HG02885 (cell line): ENCODE results near the gene CCDC85C.
"Not testable (repeated sequence)": the region's sequence is repeated elsewhere in the genome, so short reads cannot be mapped to it uniquely, and the experiment has no call there.

Source experiments
- ATAC-seq: cut with Tn5 transposase; IDR thresholded peaks from one replicate; pipeline ENCODE4 v1.9.1; 2021; ENCODE audit warnings: mild to moderate bottlenecking; ENCODE audit not compliant: unreplicated experiment, poor library complexity

CCDC85C gene

DNA sequence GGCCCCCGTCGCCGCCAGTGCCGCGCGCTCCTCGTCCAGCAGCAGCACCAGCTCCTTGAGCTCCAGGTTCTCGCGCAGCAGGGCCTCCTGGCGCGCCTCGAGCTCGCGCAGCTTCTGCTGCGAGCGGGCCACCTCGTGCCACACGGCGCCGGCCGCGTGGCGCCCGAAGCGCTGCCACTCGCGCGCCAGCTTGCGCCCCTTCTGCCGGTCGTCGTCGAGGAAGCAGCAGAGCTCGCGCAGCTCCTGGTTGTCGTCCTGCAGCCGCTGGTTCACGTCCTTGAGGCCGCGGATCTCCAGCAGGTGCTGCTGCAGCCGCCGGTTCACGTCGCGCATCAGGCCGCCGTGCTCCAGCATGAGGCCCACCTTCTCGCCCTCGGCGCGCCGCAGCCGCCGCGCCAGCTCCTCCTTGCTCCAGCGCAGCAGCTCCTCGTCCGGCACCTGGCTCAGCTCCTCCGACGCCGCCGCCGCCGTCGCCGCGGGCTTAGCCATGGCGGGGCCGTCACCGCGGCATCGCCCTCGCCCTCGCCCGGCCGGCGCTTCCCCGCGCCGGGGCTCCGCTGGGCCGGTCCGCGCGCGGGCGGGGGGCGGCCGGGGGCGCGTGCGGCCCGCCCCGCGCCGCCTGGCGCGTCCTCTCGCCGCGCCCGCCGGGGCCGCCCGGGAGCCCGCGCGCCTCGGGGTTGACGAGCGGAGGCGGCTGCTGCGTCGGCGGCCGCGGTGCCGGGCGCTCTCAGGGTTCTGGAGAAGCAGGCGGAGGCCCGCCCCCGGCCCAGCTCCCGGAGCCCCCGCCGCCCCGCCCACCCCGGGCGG lies at the start of gene CCDC85C:
TSS of gene CCDC85C (minus strand) at position 737 of the 807 bp plus-strand sequence. CDS start at position 489, 248 bp downstream.
- peak; percentile 4 for ATAC-seq

DNA sequence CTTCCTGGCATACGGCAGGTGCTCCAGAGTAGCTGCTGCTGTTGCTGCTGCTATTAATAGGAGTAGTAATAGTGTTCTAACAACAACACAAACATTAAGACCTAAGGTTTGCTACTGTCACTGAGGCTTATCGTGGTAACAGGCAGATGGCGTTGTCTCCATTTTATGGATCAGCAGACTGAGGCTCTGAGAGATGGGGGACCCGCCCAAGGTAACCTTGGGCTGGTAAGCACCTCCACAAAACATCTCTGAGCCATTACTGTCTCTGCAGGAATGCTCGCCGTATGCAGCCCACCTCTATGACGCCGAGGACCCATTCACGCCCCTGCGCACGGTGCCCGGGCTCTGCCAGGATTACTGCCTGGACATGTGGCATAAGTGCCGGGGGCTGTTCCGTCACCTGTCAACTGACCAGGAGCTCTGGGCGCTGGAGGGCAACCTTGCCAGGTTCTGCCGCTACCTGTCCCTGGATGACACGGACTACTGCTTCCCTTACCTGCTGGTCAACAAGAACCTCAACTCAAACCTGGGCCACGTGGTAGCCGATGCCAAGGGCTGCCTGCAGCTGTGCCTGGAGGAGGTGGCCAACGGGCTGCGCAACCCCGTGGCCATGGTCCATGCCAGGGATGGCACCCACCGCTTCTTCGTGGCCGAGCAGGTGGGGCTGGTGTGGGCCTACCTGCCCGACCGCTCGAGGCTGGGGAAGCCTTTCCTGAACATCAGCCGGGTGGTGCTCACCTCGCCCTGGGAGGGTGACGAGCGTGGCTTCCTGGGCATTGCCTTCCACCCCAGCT lies 48.1 kb upstream of the CCDC85C start:
- ATAC-seq = no peak

DNA sequence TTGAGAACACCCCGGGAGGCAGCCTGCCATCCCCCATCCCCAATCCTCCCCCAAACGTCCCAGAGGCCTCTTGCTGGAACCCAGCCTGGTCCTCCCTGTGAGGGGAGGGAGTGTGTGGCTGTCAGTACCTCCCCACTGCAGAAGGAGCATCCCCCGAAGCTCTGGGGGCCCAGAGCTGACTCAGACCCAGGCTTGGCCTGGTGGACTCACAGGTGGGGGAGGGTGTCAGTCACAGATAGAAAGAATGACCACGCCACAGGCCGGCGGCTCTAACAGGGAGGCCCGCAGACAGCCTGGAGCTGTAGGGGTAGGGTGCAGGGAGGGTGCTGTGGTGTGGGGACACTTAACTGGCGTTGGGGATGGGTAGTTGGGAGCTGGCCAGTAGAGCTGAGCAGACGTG lies 46.2 kb upstream of the CCDC85C start:
- ATAC-seq = no peak

DNA sequence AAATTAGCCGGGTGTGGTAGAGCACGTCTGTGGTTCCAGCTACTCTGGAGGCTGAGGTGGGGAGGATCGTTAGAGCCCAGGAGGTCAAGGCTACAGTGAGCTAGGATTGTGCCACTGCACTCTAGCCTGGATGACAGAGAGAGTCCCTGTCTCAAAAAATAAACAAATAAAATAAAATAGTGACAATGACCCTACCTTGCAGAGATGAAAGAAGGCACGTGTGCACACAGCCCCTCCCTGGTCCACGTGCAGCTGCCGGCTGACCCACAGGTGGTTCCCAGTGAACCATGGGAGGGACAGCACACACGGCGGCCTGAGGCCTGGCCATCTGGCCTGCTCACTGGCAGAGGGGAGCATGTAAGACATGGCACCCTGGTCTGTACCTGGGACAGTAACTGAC lies 45.6 kb upstream of the CCDC85C start:
- no peak for ATAC-seq

DNA sequence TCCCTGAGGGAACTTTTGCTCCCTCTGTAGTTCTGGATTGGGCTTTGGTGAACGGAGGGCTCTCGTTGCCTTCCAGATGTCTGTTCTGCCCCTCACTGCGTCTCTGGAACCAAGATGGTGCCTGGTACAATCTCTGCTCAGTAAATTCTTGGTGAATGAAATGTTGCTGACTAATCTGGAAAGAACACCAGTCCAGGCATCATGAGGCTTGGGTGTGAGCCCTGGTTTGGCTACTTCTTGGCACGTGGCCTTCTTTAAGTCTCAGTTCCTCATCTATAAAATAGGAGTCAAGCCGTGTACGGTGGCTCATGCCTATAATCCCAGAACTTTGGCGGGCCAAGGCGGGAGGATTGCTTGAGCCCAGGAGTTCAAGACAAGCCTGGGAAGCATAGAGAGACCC lies 45.2 kb upstream of the CCDC85C start:
- ATAC-seq = no peak

DNA sequence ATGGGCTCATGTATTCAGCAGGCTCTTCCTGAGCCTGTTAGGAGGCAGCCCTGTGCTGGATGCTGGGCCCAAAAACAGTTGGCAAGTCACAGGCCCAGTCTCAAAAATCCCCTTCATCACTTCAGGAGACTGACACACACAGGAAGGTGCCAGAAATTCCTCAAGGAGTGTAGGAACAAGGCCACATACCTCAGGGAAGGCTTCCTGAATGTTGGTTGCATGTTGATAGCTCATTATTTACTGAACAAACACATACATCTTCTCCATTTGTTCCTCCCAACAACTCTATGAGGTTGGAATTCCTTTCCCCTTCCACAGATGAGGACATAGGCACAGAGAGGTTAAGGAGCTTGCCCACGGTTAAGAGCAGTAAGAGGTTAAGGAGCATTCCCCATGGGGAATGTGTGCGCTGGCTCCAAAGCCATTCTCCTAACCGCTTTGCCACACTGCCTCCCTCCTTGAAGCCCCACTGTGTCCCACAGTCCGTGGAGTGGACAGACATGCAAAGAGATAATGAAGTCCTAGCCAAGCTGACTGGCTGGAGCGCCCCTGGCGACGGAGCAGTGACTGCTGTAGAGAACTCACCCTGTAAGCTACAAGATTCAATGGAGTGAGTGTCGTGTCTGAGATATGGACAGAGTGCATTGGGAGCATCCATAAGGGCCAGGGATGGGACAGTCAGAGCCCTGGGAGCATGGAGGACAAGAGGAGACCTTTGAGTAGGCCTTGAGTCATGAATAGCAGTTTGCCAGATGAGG lies 44.2 kb upstream of the CCDC85C start:
- ATAC-seq = no peak

DNA sequence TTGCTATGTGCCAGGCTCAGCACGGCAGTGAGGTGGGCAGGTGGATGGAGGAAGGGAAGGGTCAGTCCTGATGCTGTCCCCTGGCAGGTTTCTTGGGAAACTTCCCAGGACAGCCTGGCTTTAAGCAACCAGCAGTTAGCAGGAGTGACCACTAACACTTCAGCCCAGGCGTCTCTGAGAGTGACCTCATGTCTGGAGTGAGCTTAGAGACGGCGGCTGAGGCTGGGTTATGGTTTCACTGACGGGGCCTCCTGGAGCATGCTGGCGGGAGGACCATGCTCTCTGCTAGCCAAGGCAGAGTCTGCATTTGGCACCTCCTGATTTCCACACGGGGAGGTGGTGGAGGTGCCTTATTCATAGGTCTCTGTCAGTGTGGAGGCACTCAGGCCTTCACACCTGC lies 43.4 kb upstream of the CCDC85C start:
- ATAC-seq = no peak

DNA sequence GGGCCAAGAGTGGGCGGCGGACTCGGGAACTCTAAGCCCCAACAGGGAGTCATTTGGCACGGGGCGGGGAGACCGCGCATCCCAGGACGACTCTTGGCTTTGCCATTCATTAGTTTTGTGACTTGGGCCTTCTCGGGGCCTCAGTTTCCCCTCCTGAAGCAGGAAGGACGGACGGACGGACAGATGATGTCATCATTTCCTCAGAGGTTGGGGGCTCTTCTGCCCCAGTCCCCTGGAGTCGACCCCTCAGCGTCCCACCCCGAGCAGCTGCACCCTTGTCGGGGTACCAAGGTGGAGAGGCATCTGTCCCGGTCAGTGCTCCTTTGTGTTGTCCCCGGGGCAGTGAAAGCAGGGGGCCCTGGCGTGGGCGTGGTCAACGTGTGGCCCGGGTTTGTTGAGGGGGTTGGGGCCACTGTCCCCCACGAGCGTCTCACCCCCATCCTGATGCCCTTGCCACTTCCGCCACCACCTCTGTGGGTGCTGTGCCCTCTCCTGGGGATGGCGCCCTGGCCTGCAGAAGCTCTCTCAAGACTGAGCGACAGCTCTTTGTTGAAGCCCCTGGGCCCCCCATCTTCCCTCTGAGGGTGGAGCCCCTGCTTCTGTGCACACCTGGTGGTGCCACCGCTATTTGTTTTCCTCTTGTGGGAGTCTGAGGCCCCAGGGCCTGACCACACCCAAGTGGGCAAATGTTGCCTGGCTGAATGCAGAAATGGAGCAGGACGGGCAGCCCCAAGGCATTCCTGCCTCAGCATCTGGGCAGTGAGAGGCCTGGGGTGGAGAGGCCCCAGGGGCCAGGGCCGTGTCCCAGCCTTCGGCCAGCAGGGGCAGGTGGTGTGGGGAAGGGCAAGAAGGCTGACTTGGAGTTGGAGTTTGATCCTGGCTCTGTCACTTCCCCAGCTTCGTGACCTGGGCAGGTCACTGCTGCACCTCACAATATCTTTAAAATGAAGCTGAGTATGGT lies 41.8 kb upstream of the CCDC85C start:
- ATAC-seq = no peak

DNA sequence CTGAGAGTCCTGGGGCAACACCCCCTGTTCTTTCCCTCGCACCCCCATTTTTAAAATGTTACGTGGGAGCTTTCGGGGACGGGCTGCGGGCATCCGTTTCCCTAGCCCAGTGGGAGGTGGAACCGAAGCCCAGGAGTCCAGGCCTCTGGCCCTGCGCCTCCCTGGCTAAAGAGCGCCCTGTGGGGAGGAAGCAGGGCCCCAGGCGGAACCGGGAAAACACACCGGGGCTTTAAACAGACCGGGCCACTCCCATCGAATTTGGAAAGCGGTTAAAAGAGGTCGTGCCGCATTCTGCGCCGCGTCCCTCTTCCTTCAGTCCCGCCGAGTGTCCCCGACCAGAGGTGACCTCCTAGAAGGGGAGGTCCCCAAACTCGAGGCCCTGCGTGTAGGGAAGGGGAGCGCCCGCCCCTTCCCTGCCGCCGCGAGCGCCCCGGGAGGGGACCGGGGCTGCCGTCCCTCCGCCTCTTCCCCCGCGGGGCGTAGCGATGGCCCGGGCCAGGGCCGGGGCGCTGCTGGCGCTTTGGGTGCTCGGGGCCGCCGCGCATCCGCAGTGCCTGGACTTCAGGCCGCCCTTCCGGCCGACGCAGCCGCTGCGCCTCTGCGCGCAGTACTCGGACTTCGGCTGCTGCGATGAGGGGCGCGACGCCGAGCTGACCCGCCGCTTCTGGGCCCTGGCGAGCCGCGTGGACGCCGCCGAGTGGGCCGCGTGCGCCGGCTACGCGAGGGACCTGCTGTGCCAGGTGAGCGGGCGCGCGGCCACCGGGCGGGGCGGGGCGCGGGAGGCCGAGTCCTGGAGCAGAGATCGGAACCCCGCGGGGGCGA lies 40.9 kb upstream of the CCDC85C start, which contains the start of gene HHIPL1:
TSS of gene HHIPL1 (plus strand) at position 407 of the 822 bp plus-strand sequence. CDS start at position 486, 79 bp downstream.
- ATAC-seq = no peak

DNA sequence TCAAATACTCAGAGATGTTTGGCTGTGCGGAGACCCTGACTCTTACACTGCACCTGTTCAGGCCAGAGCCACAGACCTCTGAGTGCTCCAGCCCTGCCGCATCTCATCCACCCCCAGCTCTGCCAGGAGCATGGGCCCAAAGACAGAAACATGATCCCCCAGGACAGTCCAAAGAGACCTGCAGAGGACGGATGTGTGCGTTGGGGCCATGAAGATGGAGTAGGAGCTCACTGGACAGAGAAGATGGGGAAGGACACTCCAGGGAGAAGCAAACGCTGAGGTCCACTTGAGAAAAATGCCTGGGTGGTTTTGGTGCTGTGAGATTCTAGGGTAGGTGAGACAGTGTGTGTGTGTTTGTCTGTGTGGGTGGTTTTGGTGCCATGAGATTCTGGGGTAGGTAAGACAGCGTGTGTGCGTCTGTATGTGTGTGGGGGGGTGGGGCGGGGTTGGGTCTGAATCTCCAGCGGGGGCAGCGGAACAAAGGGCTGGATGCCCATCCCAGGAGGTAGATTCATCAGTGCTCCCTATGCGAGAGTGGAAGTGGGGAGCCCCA lies 40.1 kb upstream of the CCDC85C start:
- ATAC-seq = no peak

DNA sequence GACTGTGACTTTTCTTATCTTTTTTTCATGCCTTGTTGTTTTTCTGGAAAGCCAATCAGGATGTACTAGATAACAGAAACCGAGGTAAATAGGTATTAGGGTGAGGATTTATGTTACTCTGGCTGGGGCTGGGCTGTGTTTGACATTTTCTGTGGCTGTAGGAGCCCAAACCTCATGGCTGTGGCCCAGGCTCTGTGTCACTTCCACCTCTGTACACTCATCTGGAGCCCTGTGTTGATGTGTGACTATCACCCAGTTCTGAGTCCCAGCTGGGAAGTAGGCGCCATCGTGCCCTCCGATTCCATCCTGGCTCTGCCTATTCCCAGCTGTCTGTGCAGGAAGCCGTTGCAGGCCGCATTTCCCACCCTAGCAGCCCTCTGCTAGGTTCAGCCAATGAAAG lies 39.3 kb upstream of the CCDC85C start:
- ATAC-seq = no peak

DNA sequence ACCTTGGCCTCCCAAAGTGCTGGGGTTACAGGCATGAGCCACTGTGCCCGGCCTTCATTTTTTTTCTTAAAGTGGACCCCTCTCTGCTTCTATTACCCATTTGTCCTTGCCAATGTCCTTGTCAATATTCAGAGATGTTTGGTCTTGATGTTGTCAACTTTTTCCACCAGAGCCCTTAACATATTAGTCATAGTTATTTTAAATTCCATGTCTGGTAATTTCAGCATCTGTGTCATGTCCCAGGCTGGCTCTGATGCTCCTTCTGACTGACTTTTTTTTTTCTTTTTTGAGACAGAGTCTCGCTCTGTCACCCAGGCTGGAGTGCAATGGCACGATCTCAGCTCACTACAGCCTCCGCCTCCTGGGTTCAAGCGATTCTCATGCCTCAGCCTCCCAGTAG lies 38.8 kb upstream of the CCDC85C start:
- ATAC-seq = not testable (repeated sequence)

DNA sequence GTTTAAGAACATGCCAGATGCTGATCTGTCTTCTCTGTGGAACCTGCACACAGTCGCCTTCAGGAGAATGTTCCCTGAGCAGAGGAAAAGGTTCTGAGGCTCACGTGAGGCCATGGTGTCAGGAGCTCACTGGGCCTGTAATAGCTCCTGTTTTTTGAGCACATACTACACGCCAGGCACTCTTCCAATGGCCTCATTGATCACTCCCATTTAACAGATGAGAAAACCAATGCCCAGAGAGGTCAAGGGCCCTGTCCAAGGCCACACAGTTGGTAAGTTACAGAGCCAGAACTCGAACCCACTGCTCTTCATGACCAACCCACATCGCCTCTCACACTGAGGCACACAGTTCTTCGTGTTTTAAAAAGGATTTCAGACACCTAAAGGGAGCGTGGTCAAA lies 33.6 kb upstream of the CCDC85C start:
- no peak for ATAC-seq

DNA sequence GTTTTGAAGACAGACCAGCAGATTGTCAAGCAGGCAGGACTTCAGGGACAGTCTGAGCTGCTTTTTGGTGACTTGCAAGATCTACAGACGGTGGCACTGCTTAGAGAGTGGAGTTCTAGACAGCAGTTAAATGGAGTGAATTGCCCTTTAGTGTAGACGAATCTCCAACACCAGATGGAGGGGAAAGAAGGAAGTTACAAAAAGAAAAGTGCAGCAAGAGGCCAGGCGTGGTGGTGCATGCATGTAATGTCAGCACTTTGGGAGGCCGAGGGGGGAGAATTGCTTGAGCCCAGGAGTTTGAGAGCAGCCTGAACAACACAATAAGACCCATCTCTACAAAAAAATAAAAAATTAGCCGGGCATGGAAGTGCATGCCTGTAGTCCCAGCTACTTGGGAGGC lies 32.5 kb upstream of the CCDC85C start:
- no peak for ATAC-seq

DNA sequence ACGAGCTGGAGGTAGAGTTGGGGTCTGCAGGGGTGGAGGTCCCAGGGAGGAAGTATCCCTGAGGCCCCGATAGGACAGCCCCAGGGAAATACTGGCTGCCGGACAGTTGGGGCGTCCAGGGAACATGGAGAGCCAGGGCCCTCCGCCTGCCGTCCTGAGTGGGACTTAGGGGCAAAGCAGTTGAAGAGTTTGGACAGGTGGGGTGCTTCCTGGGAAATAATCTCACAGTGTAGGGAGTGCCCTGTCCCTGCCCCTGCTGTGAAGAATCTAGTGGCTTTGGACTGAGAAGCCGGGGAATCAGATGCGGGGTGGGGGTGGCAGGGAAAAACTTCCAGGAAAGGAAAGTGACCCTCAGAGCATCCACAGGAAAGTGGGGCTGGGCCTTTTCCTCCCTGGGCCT lies 31.1 kb upstream of the CCDC85C start:
- no peak for ATAC-seq

DNA sequence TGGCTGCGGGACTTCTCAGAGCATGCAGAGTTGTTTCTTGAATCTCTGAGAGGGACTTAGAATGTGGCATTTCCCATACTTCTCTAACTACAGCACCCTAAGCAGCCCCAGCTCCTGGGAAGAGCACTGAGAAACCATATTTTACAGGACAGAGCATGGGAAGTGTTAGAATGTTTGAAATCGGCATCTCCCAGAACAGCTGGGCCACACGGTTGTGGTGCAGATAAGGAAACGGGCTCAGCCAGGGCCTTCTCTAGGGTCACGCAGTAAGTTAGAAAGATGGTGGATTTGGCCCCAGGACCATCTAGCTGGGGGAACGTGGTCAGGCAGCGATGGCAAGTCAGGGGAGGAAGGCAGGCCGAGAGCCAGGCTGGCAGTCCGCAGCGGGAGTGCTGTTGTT lies 30.4 kb upstream of the CCDC85C start:
- ATAC-seq = no peak

DNA sequence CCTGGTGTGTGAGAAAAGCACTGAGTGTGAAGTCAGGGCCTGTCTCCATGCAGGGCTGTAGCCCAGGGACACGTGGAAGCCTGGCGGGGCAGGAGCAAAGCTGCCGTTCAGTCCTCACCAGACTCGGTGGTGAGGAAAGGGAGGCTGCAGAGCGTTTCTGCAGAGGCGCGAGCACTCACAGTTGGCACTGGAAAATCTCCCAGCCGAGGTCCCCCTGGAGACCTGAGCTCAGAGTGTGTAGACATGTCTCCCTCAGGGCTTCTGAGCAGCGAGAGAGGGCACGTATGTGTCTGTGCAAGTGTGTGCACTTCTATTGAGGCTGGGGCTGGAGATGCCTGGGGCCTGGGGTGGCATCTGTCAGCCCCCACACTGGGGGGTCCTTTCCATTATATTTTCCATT lies 29.9 kb upstream of the CCDC85C start:
- ATAC-seq = no peak

DNA sequence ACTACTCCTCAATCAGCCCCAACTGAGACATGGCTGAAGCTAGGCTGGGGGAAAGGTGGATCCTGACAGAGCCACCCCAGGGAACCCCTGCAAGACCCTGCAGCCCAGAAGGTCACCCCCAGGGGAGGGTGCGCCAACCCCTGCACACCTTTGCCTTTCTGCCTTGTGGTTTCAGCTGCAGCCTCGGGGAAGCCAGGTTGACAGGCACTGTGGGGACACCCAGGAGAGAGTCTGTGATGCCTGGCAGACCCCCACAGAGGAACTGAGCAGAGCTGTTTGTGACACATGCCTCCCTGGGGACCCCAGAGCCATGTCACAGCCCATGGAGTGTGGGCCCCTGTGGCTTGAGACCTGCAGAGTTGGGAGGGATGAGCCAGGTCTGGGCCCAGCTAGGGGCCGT lies 29.1 kb upstream of the CCDC85C start:
- no peak for ATAC-seq
